ENCODE measurements around the gene PLPP3. TPM values are rescaled to one million over a fixed set of nuclear protein-coding genes. Genes with fewer than 3 reads are reported as not detected.

PLPP3 gene
- total RNA-seq, 1 donor from 2014 or later, result 61.8 TPM

GRCh38 chr1:56573311-56573710, 6.1 kb downstream of the PLPP3 start:
- no peaks in the 10 kb centered on the region for H3K27me3 Mint-ChIP-seq (ENCODE audit: low read depth)
- TF ChIP-seq CTCF (IDR thresholded peaks at IDR 0.05; ENCODE audit: unreplicated experiment), result no peak
- no peaks in the 10 kb centered on the region for H3K9me3 Mint-ChIP-seq
- DNase-seq (ENCODE audit: low spot score in 2 of 2, unreplicated experiment in 2 of 2), result no peak
- peak overlapping the region; percentile 7 for H3K4me3 Mint-ChIP-seq
- no peaks in the 10 kb centered on the region for H3K36me3 Mint-ChIP-seq
- H3K4me1 Mint-ChIP-seq, result peaks cover 79% of the 10 kb centered on the region
- peak overlapping the region; percentile 33 for H3K27ac Mint-ChIP-seq

- no peak for TF ChIP-seq CTCF (IDR thresholded peaks at IDR 0.05; ENCODE audit: unreplicated experiment)
- Mint-ChIP-seq H3K4me1 (peaks cover 79% of the 10 kb centered on the region), H3K9me3 (no peaks in the 10 kb centered on the region), H3K27ac (peak overlapping the region; percentile 33), H3K27me3 (ENCODE audit: low read depth) (no peaks in the 10 kb centered on the region), H3K36me3 (no peaks in the 10 kb centered on the region), H3K4me3 (no peak overlapping the region)
- no peak for DNase-seq (ENCODE audit: low spot score in 2 of 2, unreplicated experiment in 2 of 2)
Observed at GRCh38 chr1:56572334-56573050, 6.9 kb downstream of the PLPP3 start.

GRCh38 chr1:56571448-56571847, 7.9 kb downstream of the PLPP3 start:
- H3K27ac Mint-ChIP-seq, result peak overlapping the region; percentile 60
- no peak for TF ChIP-seq CTCF (IDR thresholded peaks at IDR 0.05; ENCODE audit: unreplicated experiment)
- no peaks in the 10 kb centered on the region for H3K9me3 Mint-ChIP-seq
- no peaks in the 10 kb centered on the region for H3K27me3 Mint-ChIP-seq (ENCODE audit: low read depth)
- no peak overlapping the region for H3K4me3 Mint-ChIP-seq
- H3K36me3 Mint-ChIP-seq, result no peaks in the 10 kb centered on the region
- no peak for DNase-seq (ENCODE audit: low spot score in 2 of 2, unreplicated experiment in 2 of 2)
- H3K4me1 Mint-ChIP-seq, result peaks cover 74% of the 10 kb centered on the region

GRCh38 chr1:56570924-56571372, 8.4 kb downstream of the PLPP3 start:
- H3K9me3 Mint-ChIP-seq, result no peaks in the 10 kb centered on the region
- DNase-seq (ENCODE audit: low spot score in 2 of 2, unreplicated experiment in 2 of 2), result no peak
- no peak overlapping the region for H3K4me3 Mint-ChIP-seq
- H3K36me3 Mint-ChIP-seq, result no peaks in the 10 kb centered on the region
- H3K27me3 Mint-ChIP-seq (ENCODE audit: low read depth), result no peaks in the 10 kb centered on the region
- TF ChIP-seq CTCF (IDR thresholded peaks at IDR 0.05; ENCODE audit: unreplicated experiment), result no peak
- H3K4me1 Mint-ChIP-seq, result peaks cover 73% of the 10 kb centered on the region
- peak overlapping the region; percentile 60 for H3K27ac Mint-ChIP-seq

- Mint-ChIP-seq H3K27me3 (ENCODE audit: low read depth) (no peaks in the 10 kb centered on the region), H3K36me3 (no peaks in the 10 kb centered on the region), H3K4me3 (no peak overlapping the region), H3K4me1 (peaks cover 68% of the 10 kb centered on the region), H3K27ac (peak overlapping the region; percentile 73), H3K9me3 (no peaks in the 10 kb centered on the region)
- DNase-seq (ENCODE audit: low spot score in 2 of 2, unreplicated experiment in 2 of 2), result no peak
- no peak for TF ChIP-seq CTCF (IDR thresholded peaks at IDR 0.05; ENCODE audit: unreplicated experiment)
Observed at GRCh38 chr1:56569661-56570060, 9.7 kb downstream of the PLPP3 start.
